Panc1 (cell line): ENCODE results near the gene MS4A15.

Experiments used
- CTCF ChIP-seq: fragments of 450-650 bp; IDR thresholded peaks from 2 replicates; pipeline ENCODE4 v1.5.1; 2017; ENCODE audit warnings: mild to moderate bottlenecking
- SIN3A ChIP-seq: IDR thresholded peaks from 2 replicates; pipeline ENCODE4 v1.6.1; 2012; ENCODE audit warnings: low read depth, mild to moderate bottlenecking, low read length, moderate library complexity, borderline replicate concordance; ENCODE audit not compliant: insufficient read depth

- TF ChIP-seq CTCF: no peak
- no peak for TF ChIP-seq SIN3A
These were observed 23.4 kb downstream of the MS4A15 start for GRCh38 chr11:60780065-60780464.
